AG04449 (cell line): ENCODE results near the gene UBE2G1.

Experiments used
- CTCF ChIA-PET: fragments of 350-600 bp; formaldehyde crosslinking; extraction: SDS; loops from one replicate; lab custom pipeline; 2021; ENCODE audit warnings: antibody characterized with exemption; lab: Yijun Ruan, JAX
- POLR2A ChIA-PET: fragments of 400-600, 350-600 bp; formaldehyde crosslinking; extraction: SDS; loops from one replicate; lab custom pipeline; 2020; ENCODE audit warnings: antibody characterized with exemption, inconsistent platforms; lab: Yijun Ruan, JAX
- DNase-seq: peaks from one replicate; pipeline ENCODE4 v3.0.0-alpha.2; 2010; ENCODE audit warnings: low read depth, low spot score
- H3K4me3 ChIP-seq: 2 replicates; pipeline ENCODE4 v1.5.1; 2011; ENCODE audit warnings: low read depth, mild to moderate bottlenecking, control low read depth, low read length
- CTCF ChIP-seq: IDR thresholded peaks from one replicate; pipeline ENCODE4 v1.5.1; 2011; ENCODE audit warnings: mild to moderate bottlenecking, moderate library complexity, low read length, control low read depth, inconsistent platforms; ENCODE audit not compliant: insufficient read depth; ENCODE audit errors: missing control alignments

Gene UBE2G1

GRCh38 chr17:4272972-4273368 lies 93.5 kb downstream of the UBE2G1 start:
- no peak for DNase-seq
- no peak overlapping the region for H3K4me3 ChIP-seq
- ChIA-PET CTCF (interaction anchor here (1.0 to 1.4 kb wide), 2 partner anchors 10 to 24 kb away, joined by 3 to 8 read pairs; no protein-coding TSS in a partner anchor), POLR2A (interaction anchor here (0.9 kb wide), 1 partner anchor 16 kb away, joined by 3 read pairs; no protein-coding TSS in a partner anchor)
- no peak for TF ChIP-seq CTCF

GRCh38 chr17:4272213-4272971 lies 94.1 kb downstream of the UBE2G1 start:
- no peak for DNase-seq
- CTCF ChIA-PET = interaction anchor here (1.0 to 1.4 kb wide), 2 partner anchors 9 to 23 kb away, joined by 3 to 8 read pairs; no protein-coding TSS in a partner anchor
- POLR2A ChIA-PET = interaction anchor here (0.9 kb wide), 1 partner anchor 16 kb away, joined by 3 read pairs; no protein-coding TSS in a partner anchor
- no peak for TF ChIP-seq CTCF
- no peak overlapping the region for H3K4me3 ChIP-seq

- ChIA-PET POLR2A (no interaction called here), CTCF (no interaction called here)
- no peak for DNase-seq
- no peak overlapping the region for H3K4me3 ChIP-seq
- no peak for TF ChIP-seq CTCF
Observed at GRCh38 chr17:4270736-4271135, 95.7 kb downstream of the UBE2G1 start.

- TF ChIP-seq CTCF = no peak
- POLR2A ChIA-PET = no interaction called here
- CTCF ChIA-PET = interaction anchor here (0.6 to 2.9 kb wide), 2 partner anchors 20 to 73 kb away, joined by 3 to 7 read pairs; no protein-coding TSS in a partner anchor
- H3K4me3 ChIP-seq = no peak overlapping the region
- DNase-seq = no peak
Observed at GRCh38 chr17:4269915-4270314, 96.6 kb downstream of the UBE2G1 start.

GRCh38 chr17:4267402-4267801 lies 99.1 kb downstream of the UBE2G1 start:
- H3K4me3 ChIP-seq = no peak overlapping the region
- ChIA-PET CTCF (interaction anchor here (1.0 to 2.9 kb wide), 5 partner anchors 8 to 51 kb away, joined by 3 to 13 read pairs (median 4); no protein-coding TSS in a partner anchor), POLR2A (no interaction called here)
- no peak for DNase-seq
- no peak for TF ChIP-seq CTCF

GRCh38 chr17:4266550-4266949 lies 99.9 kb downstream of the UBE2G1 start:
- ChIA-PET CTCF (no interaction called here), POLR2A (interaction anchor here (0.6 kb wide), 1 partner anchor 107 kb away, joined by 4 read pairs; no protein-coding TSS in a partner anchor)
- no peak for DNase-seq
- H3K4me3 ChIP-seq = no peak overlapping the region
- no peak for TF ChIP-seq CTCF
